Tibial nerve (tissue), 4 donors: Measurements from ENCODE around the gene LARP4B. TPM values are rescaled to one million over a fixed set of nuclear protein-coding genes. Genes with fewer than 3 reads are reported as not detected.
A peak's percentile ranks its signal among the peaks of the same experiment; 100 is the strongest.

Experiments
- DNase-seq, 2 donors: peaks; one replicate each; pipeline ENCODE4 v3.0.0-alpha.2; 2019; ENCODE audit warnings: low spot score in 2 of 2
- H3K27ac ChIP-seq, 4 donors: fragments of 200-600 bp; sonication (generic) in 3 of 4; one replicate each; pipeline ENCODE4 v1.5.1; 2017 to 2019; ENCODE audit warnings: mild to moderate bottlenecking in 1 of 4
- H3K27me3 ChIP-seq, 2 donors: fragments of 200-600 bp; sonication (generic) in 1 of 2; one replicate each; pipeline versions ENCODE4 v1.5.1 to v1.6.0; 2017 to 2019
- H3K36me3 ChIP-seq, 3 donors: fragments of 200-600 bp; sonication (generic); one replicate each; pipeline ENCODE4 v1.5.1; 2018 to 2019
- H3K4me1 ChIP-seq, 4 donors: fragments of 200-600 bp; sonication (generic) in 3 of 4; one replicate each; pipeline ENCODE4 v1.5.1; 2017 to 2019
- H3K4me3 ChIP-seq, 4 donors: fragments of 200-600 bp; sonication (generic) in 3 of 4; one replicate each; pipeline ENCODE4 v1.5.1; 2017 to 2019; ENCODE audit warnings: mild to moderate bottlenecking in 1 of 4, moderate library complexity in 1 of 4
- H3K9me3 ChIP-seq, 4 donors: fragments of 200-600 bp; sonication (generic) in 3 of 4; one replicate each; pipeline ENCODE4 v1.5.1; 2017 to 2019
- CTCF ChIP-seq, 5 experiments: fragments of 200-600 bp in 3 of 5; fragments of 450-650 bp in 2 of 5; sonication (generic) in 3 of 5; IDR thresholded peaks; one replicate each; pipeline ENCODE4 v1.5.1; 2016 to 2019; ENCODE audit warnings: antibody characterized with exemption in 5 of 5, mild to moderate bottlenecking in 3 of 5, moderate library complexity in 2 of 5
- EP300 ChIP-seq, 2 donors: sonication (generic); formaldehyde crosslinking; IDR thresholded peaks; one replicate each; pipeline ENCODE4 v1.6.1; 2017; ENCODE audit warnings: antibody characterized with exemption in 2 of 2, mild to moderate bottlenecking in 1 of 2
- POLR2A ChIP-seq, 2 donors: fragments of 450-650 bp; IDR thresholded peaks; one replicate each; pipeline ENCODE4 v1.6.1; 2017; ENCODE audit warnings: antibody characterized with exemption in 2 of 2, mild to moderate bottlenecking in 2 of 2, moderate library complexity in 2 of 2
- WGBS, 2 donors: methylation state at CpG; one replicate each; pipeline ENCODE4 v1.1.5; 2018; 5-methylcytosine and 5-hydroxymethylcytosine counted together
- total RNA-seq, 4 donors: library from RNA; depleted of rRNA; stranded (reverse); fragments of >200 nt; gene quantifications; one replicate each; pipeline ENCODE4 v1.1.0, GENCODE V29; 2016

The LARP4B gene
- total RNA-seq, 4 donors from 2014 or later, result 50.2 to 64.7 (median 58.6) TPM

GRCh38 chr10:811379-812175 is 119.9 kb downstream of the LARP4B start:
- DNase-seq, result no peak
- H3K4me3 ChIP-seq, result no peak overlapping the region
- 74 to 78% methylated on average over 9 of the region's 9 CpGs for WGBS, 2 donors
- no peaks in the 10 kb centered on the region for H3K27me3 ChIP-seq
- no peaks in the 10 kb centered on the region for H3K9me3 ChIP-seq
- no peaks in the 10 kb centered on the region for H3K4me1 ChIP-seq
- no peak for TF ChIP-seq POLR2A (IDR thresholded peaks at IDR 0.05)
- no peak for TF ChIP-seq EP300 (IDR thresholded peaks at IDR 0.05)
- no peak for TF ChIP-seq CTCF (IDR thresholded peaks at IDR 0.05)
- no peak overlapping the region for H3K27ac ChIP-seq
- peaks cover 4 to 93% (median 37%) of the 10 kb centered on the region in 3 donors for H3K36me3 ChIP-seq

- Histone ChIP-seq H3K27ac (no peak overlapping the region), H3K4me3 (no peak overlapping the region), H3K36me3 (peaks cover 4 to 93% (median 37%) of the 10 kb centered on the region in 3 donors), H3K9me3 (no peaks in the 10 kb centered on the region), H3K4me1 (no peaks in the 10 kb centered on the region), H3K27me3 (no peaks in the 10 kb centered on the region)
- no peak for DNase-seq
- TF ChIP-seq EP300 (IDR thresholded peaks at IDR 0.05) (no peak), CTCF (IDR thresholded peaks at IDR 0.05) (peak in 1 of 5 experiments; percentile 11), POLR2A (IDR thresholded peaks at IDR 0.05) (no peak)
- WGBS, 2 donors, result 72 to 79% methylated on average over 16 of the region's 16 CpGs
Measured at GRCh38 chr10:810351-810846, 121.1 kb downstream of the LARP4B start.

- no peaks in the 10 kb centered on the region for H3K27me3 ChIP-seq
- no peaks in the 10 kb centered on the region for H3K9me3 ChIP-seq
- DNase-seq, result no peak
- WGBS, 2 donors, result 94% methylated on average over 29 of the region's 29 CpGs
- H3K27ac ChIP-seq, result no peak overlapping the region
- H3K36me3 ChIP-seq, result peaks cover 4 to 91% (median 36%) of the 10 kb centered on the region in 3 donors
- H3K4me3 ChIP-seq, result no peak overlapping the region
- TF ChIP-seq CTCF (IDR thresholded peaks at IDR 0.05), result no peak
- peaks cover 0 to 4% (median 0%) of the 10 kb centered on the region in 4 donors for H3K4me1 ChIP-seq
Measured at GRCh38 chr10:809671-810350, 121.7 kb downstream of the LARP4B start.

GRCh38 chr10:807958-808353 is 123.5 kb downstream of the LARP4B start:
- 89% methylated on average over 9 of the region's 9 CpGs for WGBS, 2 donors
- no peak overlapping the region for H3K27ac ChIP-seq
- H3K9me3 ChIP-seq, result no peaks in the 10 kb centered on the region
- no peaks in the 10 kb centered on the region for H3K27me3 ChIP-seq
- H3K4me1 ChIP-seq, result peaks cover 0 to 13% (median 0%) of the 10 kb centered on the region in 4 donors
- TF ChIP-seq EP300 (IDR thresholded peaks at IDR 0.05) (no peak), CTCF (IDR thresholded peaks at IDR 0.05) (no peak)
- H3K36me3 ChIP-seq, result peaks cover 4 to 74% (median 26%) of the 10 kb centered on the region in 3 donors
- no peak for DNase-seq
- H3K4me3 ChIP-seq, result no peak overlapping the region
